Measurements from ENCODE around the gene CPT1A.

CPT1A gene

DNA sequence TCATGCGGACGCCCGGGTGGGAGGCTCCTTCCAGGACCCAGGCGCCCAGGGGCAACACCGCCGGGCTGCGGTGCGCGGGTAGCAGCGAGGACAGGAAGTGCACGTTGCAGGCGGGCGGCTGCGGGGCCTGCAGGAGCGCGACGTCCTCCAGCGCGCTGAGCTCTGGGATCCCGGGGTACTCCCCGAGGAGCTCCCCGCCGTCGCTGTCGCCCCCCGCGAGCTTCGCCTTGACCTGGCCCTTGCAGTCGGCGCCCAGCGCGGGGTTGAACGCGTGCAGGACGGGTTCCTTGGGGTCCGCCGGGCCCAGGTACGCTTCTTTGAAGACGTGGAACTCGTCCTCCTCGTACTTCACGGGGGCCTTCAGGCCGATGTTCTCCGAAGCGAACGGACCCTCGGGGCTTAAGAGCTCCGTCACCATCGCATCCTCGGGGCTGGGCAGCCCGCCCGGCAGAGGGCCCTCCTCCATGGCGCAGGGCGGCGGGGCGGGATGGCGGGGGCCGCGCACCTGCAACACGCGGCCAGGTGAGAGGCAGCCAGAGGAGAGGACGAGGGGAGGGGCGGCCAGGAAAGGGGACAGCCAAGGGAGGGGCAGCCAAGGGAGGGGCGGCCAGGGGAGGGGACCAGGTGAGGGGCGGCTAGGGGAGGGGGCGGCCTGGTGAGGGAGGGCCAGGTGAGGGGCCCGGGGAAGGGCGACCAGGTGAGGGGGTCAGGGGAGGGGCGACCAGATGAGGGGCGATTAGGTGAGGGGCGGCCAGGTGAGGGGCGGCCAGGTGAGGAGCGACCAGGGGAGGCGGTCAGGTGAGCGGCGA, 91.3 kb downstream of the CPT1A start:
- DNase-seq: no peak

DNA sequence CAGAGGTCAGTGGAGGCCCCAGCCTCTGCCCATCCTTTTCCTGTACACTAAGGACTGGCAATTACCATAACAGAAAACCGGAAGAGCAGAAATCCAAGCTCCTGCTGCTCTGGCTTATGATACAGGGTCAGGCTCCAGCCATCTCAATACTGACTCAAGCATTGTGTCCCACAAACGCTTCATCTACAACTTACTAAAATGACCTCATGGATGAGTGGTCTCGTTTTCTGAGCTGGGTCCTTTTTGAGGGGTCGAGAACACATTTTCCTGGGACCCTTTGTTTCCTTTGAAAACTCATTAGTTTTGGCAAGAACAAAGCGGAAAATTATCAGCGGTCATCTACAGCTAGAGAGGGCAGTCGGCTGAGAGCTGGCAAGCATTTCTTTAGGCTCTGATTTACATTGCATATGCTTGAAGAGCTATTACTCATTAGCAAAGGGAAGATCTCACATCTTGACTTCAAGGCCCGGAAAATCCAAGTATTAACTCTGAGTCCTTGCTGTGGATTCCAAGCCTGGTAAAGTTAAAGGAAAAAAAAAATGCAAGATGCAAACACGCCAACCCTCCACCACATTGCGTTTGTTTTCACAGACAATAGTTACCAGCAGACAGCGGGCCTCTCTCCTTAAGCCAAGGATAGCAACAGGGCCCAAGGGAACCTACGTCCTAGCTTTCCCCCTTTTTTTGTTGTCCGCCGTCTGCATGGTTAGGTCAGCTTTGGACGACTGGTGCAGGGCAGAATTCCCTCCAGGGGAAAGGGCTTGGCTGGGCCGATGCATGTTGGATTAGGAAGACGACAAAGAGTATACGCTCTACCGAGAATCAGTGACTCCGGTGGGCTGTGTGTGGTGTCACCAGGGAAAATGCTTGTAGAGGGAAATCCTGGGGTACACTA, 92.2 kb downstream of the CPT1A start:
- DNase-seq: no peak

DNA sequence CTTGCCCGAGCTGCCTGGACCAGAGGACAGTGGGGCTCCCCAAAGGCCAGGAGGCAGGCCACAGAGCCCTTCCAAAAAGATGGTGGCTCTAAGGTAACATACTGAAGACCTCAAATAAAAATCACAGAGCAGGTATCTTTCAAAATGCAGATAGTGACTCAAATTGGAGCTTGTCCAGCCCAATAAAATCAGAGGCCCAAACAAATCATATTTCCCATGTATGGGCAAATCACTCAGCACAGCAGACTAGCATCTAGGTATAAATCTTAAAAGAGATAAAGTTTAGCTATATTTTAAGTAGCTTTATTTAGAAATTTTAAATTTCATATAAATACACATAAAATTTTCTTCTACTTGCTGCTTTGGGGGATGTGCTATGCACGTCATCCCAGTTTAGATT, 93.7 kb downstream of the CPT1A start:
- no peak for DNase-seq

DNA sequence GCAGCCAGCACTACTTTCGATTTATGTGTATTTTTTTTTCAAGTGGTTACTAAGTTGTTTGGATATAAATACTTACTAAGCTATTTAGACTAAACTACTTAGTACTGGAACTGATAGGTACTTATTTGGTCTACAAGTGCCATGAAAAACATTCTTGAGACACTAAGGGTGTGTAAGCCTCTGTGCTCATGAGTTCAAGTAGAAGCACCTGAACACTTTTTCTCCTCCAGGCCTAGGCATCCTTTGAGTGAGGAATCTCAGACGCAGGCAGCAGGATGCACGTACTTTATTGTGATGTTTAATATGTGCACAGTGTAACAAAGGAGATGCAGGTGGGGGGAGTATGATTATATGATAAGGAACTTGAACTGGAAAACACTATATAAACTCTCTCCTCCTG, 98.2 kb downstream of the CPT1A start:
- no peak for DNase-seq

DNA sequence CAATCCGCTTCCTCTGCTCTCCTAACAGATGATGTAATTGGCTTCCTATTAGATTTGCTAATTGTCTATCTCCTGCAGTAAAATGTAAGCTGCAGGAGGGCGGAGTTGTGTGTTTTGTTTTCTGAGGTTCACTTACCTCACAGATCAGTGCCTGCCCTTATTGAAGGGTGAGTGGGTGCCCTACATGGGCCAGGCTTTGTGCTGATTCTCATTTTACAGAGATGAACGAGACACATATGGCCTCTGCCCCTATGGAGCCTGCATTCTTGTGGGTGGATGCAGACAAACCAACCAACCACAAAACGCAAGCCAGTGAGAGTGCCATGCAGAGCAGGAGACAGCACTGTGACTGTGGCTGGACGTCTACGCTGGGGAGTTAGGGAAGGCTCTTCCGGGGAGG, 100.3 kb downstream of the CPT1A start:
- DNase-seq: no peak

DNA sequence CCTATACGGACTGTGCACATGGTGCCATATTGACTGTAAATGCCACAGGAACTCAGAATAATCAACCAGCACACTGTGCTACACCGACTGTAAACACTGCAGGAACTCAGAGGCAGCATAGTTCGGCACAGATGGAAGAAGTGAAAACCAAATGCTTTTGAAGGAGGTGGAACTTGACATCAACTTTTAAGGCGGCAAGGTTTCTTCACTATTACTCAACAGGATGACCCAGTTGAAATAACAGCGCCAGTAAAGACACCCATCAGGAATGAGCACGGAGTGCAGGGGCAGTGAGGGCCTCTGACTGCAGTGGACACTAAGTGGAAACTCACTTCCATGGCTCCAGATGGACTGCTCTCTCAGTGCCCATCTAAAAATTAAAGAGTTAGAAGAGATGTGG, 106.1 kb downstream of the CPT1A start:
- no peak for DNase-seq

DNA sequence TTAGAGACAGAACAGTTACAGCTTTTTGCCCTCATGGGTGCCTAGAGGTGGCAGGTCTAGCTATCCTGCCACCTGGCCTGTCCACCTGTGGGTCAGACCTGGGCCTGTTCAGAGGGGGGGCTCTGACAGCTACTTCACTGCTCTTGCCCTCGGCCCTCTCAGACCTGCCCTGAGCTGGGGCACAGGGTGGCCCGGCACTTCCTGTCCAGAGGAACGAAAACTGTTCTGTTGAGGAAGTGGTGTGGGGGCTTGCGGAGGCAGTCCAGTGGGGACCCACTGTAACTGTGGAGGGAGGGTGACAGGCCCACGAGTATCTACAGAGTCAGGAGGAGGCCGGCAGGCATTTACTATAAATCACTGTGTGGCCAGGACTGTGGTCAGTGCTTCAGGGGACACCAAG, 106.6 kb downstream of the CPT1A start:
- no peak for DNase-seq

DNA sequence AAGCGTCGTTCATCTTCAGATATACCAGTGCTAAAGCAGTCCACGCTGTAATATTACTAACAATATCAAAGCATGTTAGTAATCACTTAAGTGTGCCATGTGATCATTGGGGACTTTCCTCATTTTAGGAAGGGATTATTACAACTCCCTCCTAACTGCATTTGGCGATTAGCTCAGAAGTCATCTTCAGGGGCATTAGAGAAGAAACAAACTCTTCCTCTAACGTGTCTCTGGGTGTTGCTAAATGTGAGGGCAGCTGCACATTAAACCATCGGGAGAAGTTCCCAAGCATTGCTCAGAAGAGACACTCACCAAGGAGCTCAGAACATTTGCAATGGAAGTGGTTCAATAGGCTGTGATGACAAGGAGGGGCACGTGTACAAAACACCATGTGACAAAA, 107.6 kb downstream of the CPT1A start:
- DNase-seq: no peak

DNA sequence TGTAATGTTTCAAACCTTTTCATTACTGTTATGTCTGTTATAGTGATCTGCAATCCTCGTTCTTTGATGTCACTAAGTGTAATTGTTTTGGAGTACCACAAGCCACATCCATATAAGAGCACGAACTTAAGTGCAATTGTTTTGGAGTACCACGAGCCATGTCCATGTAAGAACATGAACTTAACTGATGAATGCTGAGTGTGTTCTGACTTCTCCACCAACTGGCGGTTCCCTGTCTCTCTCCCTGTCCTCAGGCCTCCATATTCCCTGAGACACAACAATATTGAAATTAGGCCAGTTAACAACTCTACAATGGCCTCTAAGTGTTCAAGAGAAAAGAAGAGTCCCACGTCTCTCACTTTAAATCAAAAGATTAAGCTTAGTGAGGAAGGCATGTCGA, 113.9 kb downstream of the CPT1A start:
- no peak for DNase-seq

DNA sequence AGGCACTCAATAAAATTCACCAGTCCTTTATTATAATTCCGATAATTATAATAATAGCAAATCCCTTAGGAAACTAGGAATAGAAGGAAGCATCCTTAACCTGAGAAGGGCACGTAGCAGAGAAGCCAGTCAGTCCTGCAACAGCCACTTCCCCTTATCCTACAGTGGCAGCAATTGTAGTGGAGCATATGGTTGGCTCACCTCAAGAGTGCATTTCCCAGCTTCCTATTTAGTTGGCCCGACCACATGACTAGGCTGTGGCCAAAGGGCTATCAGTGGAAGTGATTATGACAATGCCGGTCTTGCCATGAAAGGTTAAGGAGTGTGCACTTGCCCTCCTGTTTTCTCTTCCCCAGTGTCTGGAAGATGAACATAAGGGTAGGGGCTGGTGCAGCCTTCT, 117.4 kb downstream of the CPT1A start:
- DNase-seq: no peak

DNA sequence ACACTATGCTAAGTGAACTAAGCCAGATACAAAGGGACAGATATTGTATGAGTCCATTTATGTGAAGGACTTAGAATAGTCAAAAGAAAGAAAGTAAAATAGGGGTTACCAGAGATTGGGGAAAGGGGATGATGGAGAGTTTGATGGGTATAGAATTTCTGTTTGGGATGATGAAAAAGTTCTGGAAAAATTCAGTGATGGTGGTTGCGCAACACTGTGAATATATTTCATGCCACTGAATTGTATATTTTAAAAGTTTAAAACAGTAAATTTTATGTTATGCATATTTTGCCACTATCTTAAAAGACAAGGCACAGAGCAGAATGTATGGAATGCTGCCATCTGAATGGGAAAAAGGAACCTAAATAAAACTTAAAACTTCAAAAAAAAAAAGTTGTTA, 119.6 kb downstream of the CPT1A start:
- no peak for DNase-seq

DNA sequence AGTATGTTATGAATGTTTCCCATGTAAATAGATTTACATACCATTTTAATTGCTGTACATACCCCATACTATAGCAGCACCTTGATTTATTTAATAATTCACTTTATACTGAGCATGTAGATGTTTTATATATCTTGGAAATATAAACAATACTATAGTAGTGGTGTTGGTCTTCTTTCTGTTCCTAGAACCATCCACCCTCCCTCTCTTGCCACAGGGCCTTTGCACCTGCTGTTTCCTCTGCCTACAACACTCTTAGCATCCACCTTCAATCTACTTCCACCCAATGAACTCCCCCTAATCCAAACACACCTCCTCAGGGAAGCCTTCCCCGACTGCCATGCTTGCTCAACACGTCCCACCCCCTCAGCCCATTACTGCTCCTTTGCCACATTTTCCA, 120.6 kb downstream of the CPT1A start:
- no peak for DNase-seq

DNA sequence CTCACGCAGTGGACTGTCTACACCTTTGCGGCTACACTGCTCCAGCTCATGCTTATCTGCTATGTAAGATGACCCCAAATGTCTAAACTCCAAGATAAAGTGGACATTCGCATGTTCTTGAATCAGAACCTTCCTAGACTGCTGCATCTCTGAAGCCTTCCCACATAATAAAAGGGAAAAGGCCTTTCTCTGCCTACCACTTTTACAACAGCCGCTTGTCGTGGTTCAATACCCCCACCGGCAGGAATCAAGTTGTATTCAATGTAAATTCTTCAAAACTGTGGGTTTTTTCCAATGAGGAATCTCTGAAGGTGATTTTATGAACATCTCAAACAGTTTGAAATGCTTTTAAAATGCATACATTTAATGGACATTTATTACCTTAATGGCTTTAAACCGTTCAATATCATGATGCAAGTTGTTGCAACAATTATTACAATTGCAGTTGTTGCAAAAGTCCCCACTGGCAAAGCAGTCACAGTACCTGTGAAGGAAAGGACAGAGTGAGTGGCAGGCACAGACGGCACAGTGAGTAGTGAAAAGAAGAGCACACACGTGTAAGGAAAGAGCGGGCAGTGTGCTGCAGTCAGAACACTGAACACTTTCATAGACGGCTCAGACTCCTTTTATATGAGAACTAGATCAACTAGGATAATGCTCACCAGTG, 126.1 kb downstream of the CPT1A start:
- DNase-seq: no peak

DNA sequence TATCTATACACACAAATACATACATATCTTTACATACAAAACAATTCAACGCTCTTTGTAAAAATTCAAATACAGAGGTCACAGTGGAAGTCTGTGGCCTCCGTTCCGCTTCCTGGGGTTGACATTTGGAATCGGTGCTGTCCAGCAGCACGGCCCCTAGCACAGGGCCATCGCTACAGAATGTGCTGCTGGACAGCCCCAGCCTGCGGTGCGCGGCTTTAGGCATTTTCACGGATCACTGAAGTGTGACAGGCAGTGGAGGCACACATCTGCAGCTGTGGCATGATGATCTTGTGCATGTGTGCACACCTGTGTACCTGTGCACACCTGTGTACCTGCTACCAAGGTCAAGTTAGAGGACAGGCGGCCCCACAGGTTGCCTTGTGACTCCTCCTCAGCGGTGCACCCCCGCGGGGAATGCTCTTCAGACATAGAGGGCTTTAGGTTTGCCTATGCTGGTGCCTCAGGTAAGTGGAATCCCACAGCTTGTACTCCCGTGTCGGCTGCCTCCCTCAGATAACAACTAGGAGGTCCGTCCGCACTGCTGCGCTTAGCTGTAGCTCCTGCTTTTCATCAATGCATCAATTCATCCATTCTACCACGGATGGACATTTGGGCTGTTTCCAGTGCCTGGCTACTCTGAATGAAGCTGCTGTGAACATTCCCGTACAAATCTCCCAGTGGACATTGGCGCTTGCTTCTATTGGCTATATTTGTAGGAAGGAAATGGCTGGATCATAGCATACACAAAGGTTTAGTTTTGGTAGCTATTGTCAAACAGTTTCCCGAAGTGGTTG, 127.5 kb downstream of the CPT1A start:
- no peak for DNase-seq

DNA sequence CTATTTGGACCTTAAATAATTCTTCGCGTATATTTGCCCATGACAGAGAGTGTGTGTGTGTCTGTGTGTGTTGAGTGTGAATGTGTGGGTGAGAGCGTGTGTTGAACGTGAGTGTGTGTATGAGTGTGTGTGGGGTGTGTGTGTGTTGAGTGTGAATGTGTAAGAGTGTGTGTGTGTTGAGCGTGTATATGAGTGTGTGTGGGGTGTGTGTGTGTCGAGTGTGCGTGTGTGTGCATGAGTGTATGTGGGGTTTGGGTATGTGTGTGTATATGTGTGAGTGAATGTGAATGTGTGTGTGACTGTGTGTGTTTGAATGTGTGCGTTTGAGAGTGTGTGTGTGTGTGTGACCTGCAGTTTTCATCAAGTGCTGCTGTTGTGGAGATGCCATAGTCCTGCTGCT, 130.6 kb downstream of the CPT1A start:
- DNase-seq: no peak

DNA sequence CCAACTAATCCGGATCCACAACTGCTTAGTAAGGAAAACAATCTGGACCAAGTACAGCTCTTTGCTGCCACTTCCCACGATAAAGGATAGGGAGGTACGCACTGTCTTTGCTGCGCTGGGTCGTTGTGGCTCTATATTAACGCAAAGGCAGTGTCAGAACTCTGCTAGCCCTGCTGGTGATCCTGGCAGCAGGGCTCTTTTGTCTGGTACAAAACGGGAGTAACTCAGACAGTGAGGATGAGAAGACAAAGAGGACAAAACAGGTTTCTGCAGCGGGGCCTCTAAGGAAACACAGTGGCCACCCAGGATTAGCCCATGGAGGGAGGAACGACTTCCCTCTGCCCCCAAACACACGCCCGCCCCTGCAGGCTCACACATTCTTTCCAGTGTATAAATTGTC, 131.3 kb downstream of the CPT1A start:
- DNase-seq: no peak

DNA sequence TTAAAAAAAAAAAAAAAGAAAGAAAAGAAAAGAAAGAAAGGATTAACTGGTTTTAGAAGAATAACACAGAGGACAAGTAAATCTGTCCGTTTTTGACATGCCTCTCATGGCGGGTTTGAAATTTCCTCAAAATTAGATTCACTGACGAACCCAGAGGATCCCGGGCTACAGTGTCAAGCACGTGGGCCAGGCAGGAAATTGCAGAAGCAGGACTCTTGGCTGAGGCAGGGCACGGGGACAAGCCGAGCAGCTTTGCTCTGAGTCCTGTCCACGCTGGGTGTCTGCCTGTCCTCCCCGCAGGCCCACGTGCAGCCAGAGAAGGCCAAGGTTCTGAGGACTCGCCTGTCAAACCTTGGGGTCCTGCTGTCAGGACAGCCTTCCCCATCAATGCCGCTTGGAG, 132.7 kb downstream of the CPT1A start:
- no peak for DNase-seq

DNA sequence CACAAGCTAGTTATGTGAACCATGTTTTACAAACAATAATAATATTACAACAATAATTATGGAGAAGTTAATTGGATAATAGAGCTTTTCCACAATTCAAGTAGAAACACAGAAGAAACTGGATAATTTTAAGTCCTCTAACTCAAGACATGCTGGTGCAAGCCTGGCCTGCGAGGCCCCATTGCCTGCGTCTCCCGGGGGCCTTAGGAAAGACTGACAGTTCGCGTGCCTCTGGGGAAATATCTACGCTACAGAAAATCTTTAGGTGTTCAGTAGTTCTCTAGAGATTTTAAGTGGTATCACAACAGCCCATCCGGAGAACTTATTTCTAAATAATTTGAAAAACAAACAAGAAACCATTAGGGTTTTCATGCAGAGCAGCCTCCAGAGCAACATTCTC, 134.2 kb downstream of the CPT1A start:
- no peak for DNase-seq

DNA sequence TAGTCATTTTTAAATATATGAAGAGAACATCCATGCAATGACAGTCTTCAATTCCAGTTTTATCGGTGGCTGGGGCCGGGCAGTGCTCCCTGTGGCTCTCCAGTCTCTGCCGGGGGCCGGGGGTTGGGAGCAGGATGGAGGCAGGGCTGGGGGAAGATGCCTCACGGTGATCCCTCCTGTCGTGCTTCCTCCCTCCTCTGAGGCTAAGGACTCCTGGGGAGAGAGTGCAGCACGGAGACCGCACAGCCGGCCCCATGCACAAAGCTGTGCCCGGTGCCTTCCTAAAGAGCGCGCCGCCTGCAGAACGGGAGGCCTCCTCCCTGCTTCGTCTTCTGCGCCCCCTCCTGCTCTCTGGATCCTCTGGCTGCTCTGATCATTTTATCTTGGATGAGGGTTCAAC, 136.8 kb downstream of the CPT1A start:
- DNase-seq: no peak

All from GDM1 (cell line).